HG03139 (cell line): ENCODE results near the gene RAD23B.

ENCODE experiments used
- ATAC-seq: cut with Tn5 transposase; IDR thresholded peaks from one replicate; pipeline ENCODE4 v1.9.1; 2021; ENCODE audit not compliant: unreplicated experiment

The RAD23B gene

GRCh38 chr9:107266624-107267368 is 16.3 kb upstream of the RAD23B start:
- no peak for ATAC-seq

GRCh38 chr9:107268560-107268959 is 14.5 kb upstream of the RAD23B start:
- ATAC-seq, result no peak

GRCh38 chr9:107269254-107269653 is 13.8 kb upstream of the RAD23B start:
- ATAC-seq, result no peak

GRCh38 chr9:107269681-107270080 is 13.4 kb upstream of the RAD23B start:
- ATAC-seq, result no peak

GRCh38 chr9:107270082-107270481 is 13.0 kb upstream of the RAD23B start:
- ATAC-seq, result no peak

- no peak for ATAC-seq
Measured at GRCh38 chr9:107270580-107270979, 12.5 kb upstream of the RAD23B start.

- ATAC-seq, result no peak
Measured at GRCh38 chr9:107273634-107274033, 9.4 kb upstream of the RAD23B start.

- ATAC-seq, result no peak
Measured at GRCh38 chr9:107274096-107274495, 9.0 kb upstream of the RAD23B start.

GRCh38 chr9:107274953-107275422 is 8.1 kb upstream of the RAD23B start:
- ATAC-seq, result no peak

GRCh38 chr9:107275530-107275929 is 7.5 kb upstream of the RAD23B start:
- no peak for ATAC-seq

GRCh38 chr9:107276966-107277710 is 5.9 kb upstream of the RAD23B start:
- no peak for ATAC-seq

- ATAC-seq, result no peak
Measured at GRCh38 chr9:107277801-107278200, 5.3 kb upstream of the RAD23B start.

GRCh38 chr9:107279086-107279485 is 4.0 kb upstream of the RAD23B start:
- no peak for ATAC-seq

GRCh38 chr9:107280543-107280942 is 2.5 kb upstream of the RAD23B start:
- ATAC-seq, result no peak

GRCh38 chr9:107281184-107281583 is 1.9 kb upstream of the RAD23B start:
- no peak for ATAC-seq

- peak; percentile 0 for ATAC-seq
Measured at GRCh38 chr9:107281922-107282667, 984 bp upstream of the RAD23B start.

- ATAC-seq, result peak; percentile 39
Measured at GRCh38 chr9:107283623-107284616, 841 bp downstream of the RAD23B start.

- no peak for ATAC-seq
Measured at GRCh38 chr9:107284636-107285035, 1.6 kb downstream of the RAD23B start.

GRCh38 chr9:107285286-107285685 is 2.2 kb downstream of the RAD23B start:
- ATAC-seq, result no peak

- no peak for ATAC-seq
Measured at GRCh38 chr9:107286057-107286456, 3.0 kb downstream of the RAD23B start.
